NCI-H748 treated with DMSO at 0.1 percent for 48 hours (cell line): ENCODE data around the gene FLCN.
A peak's percentile ranks its signal among the peaks of the same experiment; 100 is the strongest.
"Not testable (repeated sequence)": the region's sequence is repeated elsewhere in the genome, so short reads cannot be mapped to it uniquely, and the experiment has no call there.

Experiments
- DNase-seq: peaks from one replicate; lab custom pipeline; 2025; lab: John Stamatoyannopoulos, UW

The FLCN gene

DNA sequence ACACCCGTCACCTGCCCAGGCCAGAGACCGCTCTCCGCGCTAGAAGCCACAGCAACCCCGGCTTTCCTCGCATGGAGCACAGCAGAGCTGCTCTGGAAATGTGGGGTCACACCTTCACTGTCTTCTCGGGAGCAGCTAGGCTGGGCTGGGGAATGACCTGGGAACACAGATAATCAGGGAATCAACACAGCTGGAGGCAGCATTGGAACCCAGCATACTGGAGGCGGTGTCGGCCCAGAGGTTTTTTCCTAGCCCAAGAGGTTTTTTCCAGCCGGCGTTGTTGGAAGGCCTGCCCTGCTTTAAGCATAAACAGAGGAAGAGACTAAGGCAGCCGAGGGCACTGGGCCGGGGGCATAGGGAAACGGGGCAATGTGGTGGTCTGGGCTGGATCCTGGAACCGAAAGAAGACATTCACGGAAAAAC, 30.0 kb downstream of the FLCN start:
- no peak for DNase-seq

DNA sequence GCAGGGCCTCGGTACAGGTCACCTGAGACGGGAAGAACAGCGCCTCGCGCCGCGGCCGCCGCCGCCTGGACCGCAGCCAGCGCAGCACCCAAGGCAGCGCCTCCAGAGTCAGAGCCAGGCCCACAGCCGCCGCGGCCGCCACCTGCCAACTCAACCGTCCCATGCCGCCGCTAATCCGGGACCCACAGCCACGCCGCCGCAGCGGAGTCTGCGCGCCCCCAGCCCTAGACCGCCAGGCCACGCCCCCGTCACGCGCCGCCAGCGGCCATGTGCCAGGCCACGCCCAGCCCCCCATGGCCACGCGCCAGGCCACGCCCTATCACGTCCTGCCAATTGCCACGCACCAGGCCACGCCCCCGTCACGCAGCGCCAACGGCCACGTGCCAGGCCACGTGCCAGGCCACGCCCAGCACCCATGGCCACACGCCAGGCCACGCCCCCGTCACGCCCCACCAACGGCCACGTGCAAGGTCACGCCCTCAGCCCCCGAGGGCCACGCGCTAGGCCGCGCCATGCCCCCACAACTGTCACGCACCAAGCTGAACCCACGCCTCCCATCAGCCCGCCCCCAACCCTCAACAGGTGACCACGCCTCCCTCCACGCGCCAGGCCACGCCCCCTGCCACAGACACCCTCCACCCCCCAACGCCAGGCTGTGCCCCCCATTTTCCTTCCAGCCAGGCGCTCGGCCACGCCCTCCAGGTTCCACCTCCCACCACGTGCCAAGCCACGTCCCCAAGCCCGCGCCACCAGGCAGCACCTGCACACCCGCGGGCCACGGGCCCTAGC, 30.6 kb downstream of the FLCN start, which contains the start of gene PLD6:
Gene PLD6, minus strand, starts transcription at position 210 of the 789 bp plus-strand sequence. Its CDS starts 47 bp downstream, at position 163.
- DNase-seq: peak; percentile 23

DNA sequence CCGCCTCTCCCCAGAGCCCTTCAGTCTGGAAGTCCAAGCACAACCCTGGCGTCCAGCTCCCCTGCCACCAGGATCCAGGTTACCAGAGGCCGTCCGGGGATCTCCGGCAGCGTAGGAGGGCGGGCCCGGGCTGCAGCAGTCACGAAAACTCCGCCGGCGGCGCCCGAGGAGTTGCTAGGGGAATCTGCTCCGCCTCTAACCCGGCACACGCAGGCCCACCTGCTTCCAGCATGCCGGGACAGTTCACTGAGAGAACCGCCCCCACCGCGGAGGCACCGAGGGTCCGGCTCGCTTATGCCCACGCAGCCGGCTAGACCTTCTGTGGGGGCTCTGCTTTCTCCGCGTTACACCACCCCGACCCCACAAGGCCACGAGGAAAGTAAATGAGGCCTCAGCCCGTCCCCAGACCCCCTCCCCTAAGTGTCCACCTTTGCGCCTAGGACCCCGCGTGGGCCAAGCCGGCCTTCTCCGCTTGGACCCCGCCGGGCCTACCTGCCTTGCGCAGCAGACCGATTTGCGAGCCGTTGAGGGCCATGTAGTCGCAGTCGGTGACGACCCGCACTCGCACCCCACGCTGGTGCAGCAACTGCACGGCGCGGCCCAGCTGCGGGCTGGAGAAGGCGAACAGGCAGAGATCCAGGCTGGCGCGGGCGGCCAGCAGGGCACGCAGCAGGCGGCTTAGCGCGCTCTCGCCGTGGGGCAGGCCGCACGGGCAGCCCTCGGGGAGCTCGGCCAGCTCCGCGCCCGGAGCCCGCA, 31.4 kb downstream of the FLCN start:
- peak; percentile 18 for DNase-seq

DNA sequence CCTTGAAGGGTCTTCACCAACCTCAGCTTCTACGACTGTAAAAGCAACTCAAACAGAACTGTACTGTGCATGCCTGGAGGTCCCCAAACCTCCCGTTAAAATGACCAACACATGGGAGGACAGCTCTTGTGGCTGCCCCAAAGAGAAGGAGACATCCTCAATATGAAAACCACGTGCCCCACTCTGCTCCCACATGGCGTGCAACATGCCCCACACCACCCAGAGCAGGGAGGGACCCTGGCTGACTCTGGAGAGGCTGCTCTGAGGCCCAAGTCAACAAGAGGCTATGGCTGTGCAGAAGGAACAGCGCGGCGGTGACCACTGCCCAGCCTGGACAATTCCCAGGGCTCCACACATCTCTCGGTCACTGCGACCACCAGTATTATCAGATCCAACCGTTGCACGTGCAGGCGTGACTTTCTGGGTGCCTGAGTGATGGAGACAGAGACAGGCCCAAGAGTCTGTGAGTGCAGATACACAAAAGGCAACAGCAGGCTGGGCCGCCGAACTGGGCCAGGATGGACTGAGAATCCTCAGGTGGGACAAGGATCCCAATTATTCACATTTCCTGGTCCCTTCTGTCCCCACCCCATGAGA, 32.2 kb downstream of the FLCN start:
- DNase-seq: no peak

DNA sequence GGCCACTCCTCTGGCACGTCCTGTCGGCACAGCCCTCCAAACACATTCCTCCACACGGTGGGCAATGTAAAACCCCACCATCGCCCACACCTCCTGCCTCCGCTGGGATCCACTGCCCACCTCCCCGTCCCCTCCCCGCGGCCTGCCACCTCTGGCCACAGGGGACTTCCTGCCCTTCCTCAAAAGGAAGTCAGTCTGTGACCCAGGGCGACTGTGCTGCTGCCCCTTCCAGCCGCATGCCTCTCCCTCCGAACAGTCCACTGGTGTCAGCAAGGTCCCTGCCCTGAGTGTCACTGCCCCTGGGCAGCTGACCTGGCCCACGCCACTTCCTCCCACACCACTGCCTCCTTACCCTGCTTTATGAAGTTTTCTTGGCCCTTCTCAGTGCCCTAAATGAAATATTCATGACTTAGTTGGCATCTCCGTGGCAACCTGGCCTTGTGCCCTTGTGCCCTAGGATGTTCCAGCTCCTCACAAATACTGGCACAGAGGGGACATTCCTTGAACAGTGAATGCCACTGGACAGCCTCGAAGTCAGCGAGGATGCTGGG, 32.9 kb downstream of the FLCN start:
- DNase-seq: no peak

DNA sequence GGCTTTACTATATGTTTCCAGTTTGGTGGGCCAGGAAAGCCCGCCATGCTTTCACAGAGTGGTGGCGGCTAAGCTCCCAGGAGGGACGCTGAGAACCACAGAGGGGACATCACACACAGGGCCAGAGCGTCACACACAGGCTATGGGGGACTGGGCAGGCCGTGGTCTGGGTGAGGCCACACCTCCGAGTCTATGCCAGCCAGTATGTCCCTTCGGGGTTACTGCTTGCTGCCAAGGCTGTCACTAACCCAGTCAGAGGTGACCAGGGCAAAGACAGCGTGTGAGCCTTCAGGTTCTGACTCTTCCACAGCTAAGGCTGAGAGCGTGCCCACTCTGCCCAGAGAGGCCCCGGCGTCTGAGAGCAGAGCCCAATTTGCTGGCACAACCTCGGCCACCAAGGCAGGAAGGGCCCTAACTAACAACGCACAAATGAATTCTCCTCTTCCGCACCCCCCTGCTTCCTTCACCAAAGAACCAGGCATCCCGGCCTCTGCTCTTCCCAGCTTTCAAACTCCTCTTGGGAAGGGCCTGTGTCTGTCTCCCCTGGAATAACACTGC, 33.7 kb downstream of the FLCN start:
- DNase-seq: no peak

DNA sequence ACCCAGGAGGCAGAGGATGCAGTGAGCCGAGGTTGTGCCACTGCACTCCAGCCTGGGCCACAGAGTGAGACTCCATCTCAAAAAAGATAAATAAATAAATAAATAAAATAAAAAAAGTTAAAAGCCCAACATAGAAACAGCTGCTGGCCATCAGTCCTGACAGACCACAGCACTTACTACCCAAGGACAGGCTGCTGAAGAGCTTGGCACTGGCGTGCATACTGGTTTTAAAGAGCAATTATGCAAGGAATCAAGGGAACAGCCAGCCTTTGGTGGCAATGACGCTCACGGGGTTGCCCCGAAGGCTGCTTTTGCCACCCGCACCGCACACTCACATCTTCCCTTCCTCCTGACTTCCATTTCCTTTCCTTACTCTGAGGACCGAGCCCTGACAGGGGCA, 35.1 kb downstream of the FLCN start:
- DNase-seq: no peak

DNA sequence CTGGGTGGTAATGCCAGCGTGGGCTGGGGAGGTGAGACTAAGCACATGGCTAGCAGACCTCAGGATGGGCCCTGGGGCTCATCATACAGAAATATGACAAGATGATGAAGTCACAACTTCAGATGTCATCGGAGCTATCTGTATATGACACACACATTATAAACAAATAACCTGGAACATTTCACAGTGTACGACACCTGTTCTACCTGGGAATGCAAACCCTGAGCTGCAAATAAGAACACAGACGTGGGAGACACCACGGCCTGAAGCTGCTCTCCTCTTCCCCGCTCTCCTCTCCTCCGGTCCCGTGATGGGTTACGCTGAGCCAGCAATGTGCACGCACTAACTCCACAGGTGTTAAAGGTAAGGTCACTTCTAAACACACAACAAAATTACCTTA, 35.7 kb downstream of the FLCN start:
- DNase-seq: no peak

DNA sequence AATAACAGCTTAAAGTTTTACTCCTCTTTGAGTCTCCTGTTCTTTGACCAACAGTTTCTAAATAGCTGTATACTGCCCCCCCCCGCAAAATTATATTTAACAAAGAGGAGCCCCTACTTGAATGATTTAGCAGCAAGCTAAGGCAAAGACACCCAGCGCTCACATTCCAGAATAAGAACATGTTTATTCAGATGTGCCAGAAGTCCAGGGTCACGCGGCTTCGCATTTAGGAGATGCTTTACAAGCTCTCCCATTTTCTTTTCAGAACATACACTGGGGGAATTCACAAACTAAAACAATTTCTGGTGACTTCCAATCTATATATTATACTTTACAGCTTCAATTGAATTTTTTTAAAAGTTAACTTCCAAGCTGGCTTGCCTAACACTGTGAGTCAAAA, 36.1 kb downstream of the FLCN start:
- DNase-seq: no peak

DNA sequence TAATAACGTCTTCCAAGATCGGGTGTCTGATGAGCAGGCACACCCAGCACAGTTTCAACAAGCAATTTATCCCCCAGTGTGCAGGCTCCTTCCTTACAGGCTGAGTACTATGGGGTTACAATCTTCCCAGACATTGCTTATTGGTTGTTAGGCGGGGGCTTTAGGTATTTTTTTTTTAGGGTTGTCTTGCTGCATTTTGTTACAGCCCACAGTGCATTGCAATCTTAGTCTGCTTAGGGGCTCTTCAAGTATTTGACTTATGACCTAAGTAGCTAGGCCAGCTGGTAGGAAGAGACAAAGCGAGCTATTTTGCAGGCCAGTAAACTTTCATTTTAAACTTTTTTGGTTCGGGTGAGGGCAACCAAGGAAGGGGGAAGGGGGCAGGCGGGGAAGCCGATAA, 36.7 kb downstream of the FLCN start:
- DNase-seq: no peak

DNA sequence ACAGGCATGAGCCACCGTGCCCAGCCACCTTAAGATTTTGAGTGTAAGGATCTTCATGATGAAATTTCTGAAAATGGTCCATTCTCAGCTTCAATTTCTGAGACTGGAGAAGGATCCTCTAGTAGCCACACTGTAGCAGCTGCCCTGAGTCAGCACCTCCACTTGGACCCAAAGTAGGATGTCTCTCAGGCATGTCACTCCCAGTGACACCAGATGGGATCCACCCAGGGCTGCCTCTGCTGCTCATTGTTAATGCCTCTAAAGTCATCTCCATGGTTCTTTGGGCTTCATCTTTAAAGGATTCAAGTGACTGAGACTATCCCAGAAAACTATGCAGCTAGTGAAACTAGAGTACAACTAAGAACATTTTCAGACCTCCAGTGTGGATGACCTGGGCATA, 38.7 kb downstream of the FLCN start:
- no peak for DNase-seq

DNA sequence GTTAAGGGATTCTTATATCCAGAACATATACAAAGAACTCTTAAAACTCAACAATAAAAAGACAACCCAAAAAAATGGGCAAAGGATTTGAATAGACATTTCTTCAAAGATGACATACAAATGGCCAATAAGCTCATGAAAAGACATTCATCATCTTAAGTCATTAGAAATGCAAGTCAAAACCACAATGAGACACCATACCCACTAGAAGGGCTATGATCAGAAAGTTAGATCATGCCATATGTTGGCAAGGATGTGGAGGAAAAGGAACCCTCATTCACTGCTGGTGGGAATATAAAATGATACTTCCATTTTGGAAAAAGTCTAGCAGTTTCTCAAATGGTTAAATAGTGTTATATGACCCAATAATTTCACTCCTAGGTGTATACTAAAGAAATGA, 40.2 kb downstream of the FLCN start:
- no peak for DNase-seq

DNA sequence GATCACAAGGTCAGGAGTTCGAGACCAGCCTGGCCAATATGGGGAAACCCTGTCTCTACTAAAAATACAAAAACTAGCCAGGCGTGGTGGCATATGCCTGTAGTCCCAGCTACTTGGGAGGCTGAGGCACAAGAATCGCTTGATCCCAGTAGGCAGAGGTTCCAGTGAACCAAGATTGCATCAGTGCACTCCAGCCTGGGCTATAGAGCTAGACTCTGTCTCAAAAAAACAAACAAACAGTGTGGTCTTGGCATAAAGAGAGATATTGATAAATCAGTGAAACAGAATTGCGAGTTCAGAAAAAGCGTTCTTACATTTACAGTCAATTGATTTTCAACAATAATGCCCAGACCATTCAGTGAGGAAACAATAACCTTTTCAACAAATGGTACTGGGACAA, 41.5 kb downstream of the FLCN start:
- not testable (repeated sequence) for DNase-seq

DNA sequence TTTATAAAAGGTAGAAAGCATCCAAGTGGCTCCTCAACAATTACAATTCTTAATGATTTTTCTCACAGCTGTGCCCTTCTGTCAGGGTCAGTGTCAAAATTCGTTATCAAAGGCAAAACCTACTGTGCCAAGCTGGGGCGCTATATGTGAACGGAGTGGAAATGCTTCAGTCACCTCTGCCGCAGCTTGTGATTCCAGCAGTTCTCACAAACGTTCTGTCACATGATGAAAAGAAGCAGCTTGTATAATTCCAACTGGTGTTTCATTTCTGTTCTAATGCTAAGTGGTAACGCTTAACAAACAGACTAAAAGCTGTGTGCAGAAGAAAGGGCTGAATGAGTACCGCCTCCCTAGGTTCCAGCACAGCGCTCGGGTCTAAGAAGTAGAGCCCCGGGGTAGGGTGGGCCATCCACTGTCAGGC, 45.0 kb downstream of the FLCN start:
- no peak for DNase-seq

DNA sequence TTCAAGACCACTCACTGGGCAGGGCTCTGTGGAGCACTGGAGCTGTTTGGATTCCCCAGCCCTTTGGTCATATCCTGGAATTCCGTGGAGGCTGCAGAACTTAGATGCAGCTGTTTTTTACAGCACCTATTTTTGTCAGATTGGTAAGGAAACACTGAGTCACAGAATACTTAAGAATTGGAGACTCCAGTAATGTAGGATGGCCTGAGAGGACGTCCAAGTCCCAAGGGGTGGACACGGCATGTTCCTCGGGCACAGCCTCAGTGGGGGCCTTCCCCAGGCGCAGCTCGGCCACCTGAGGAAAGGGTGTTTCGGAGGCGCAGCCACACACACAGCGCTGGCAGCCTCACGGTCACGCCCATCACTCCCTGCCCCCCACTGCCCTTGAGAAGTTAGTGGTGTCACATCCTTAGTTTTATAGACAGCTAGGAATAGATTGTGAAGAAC, 45.6 kb downstream of the FLCN start:
- DNase-seq: no peak

DNA sequence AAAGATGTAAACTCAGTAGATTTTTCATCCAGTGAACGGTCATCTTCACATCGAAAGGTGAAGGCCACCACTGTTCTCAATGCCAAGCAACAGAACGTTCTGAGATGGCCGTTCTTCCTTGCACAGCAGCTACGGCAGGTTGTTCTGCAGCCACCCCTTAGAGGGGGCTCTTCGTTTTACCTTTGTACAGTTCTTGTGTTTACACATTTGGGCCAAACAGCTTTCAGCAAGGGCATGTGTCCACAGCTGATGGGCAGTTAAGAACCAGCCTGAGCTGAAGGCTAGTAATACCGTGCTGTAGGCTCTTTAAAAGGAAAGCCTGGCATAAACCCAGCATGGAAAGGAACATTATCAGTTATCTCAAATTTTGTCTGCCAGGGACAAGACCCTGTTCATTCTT, 46.8 kb downstream of the FLCN start:
- DNase-seq: no peak

DNA sequence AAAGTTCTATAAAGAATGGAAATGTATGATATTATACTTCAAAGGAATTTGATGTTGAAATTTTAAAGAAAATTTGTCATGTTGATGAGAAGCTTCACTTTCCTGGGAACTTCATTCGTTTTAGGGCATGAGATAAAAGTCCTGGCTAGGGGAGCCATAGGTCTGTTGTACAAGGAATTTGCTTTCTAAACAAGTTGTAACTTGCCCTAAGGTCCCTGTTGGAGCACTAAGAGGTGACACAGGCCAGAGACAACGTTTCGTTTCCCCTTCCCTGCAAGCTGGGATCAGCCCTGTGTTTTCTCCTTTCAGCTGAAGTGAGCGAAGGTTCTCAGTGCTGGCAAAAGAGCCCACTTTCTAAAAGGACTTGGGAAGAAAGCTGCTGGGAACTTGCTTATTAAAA, 47.4 kb downstream of the FLCN start:
- DNase-seq: no peak

DNA sequence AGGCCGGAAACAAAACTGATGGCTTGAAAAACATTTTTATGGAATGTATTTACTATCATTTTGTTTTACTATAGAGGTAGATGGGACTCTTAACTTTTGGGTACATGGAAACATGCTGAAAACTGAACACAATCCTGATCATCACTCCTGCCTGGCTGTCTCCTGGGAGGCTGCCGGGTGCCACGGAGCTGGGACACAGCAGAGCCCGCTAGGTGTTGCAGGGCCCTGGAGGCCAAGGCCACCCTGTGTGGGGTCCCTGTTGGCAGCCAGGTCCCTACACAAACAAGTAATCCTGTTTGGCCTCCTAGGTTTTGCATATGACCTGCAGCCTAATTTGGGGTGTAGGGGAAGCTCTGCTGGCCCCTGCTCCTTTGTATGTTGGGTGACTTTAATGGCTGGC, 48.4 kb downstream of the FLCN start:
- DNase-seq: no peak

DNA sequence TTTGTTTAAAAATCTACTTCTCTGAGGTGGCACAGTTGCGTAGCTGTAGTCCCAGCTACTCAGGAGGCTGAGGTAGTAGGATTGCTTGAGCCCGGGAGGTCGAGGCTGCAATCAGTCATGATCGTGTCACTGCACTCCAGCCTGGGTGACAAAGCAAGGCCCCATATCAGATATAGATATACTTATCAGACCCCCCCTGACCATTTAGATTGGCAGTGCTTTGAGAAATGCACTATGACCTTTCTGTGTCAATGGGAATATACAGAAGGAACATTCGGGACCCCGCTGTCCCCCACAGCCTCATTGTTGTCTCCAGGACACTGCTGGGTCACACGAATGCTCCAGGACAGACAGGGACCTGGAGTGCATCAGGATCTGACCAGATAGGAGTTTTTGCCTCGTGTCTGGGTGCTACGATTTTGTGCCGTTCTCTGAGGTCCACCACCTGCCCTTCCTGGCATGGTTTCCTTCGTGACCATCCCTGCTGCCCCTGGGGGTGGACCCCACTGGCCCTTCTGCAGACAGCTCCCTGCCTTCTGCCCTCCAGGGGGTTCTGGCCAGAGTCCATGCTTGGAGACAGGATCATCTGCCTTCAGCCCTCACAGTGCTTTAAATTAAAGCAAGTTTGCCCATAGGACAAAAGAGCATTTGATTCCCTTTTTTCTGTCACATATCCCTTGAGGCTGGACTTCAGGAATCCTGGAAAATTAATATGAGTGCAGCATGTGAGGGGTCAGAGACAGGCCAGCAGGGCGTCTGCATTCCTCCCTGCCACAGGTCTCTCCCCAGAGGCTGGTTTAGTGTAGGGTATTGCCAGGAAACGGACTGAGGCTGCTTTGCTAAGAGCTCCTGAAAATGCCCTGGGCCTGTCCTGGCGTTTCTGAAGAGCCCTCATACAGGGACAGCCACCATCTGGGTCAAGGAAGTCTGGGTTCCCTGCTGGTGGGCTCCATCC, 50.1 kb downstream of the FLCN start:
- no peak for DNase-seq

DNA sequence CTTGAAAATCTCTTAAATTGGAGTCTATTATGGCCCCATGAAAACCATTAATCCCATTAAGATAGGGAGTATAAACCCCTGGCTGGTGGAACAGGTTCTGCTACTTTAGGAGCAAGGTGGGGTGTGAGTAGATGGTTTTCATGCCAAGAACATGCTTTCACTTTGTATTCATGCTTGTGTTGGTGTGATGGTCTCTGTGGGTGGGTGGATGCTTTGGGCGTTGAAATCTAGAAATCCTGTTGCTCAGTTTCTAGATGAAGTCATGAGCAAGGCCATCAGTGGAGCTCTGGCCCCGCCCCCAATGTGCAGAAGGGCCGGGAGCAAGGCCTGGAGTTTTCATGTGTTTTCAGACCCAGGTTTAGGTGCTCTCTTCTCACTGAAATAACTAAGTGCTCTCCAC, 50.9 kb downstream of the FLCN start:
- DNase-seq: no peak
